HepG2 (cell line): ENCODE measurements around the gene RICTOR. TPM values are rescaled to one million over a fixed set of nuclear protein-coding genes. Genes with fewer than 3 reads are reported as not detected.

Experiments
- AKAP8 ChIP-seq: sonication (generic); formaldehyde crosslinking; IDR thresholded peaks from 2 replicates; pipeline ENCODE4 v1.5.1; 2020; ENCODE audit warnings: mild to moderate bottlenecking, missing genetic modification reagents
- CERS6 ChIP-seq: sonication (generic); formaldehyde crosslinking; IDR thresholded peaks from 2 replicates; pipeline ENCODE4 v1.5.0; 2020; ENCODE audit warnings: missing genetic modification reagents
- CSRNP1 ChIP-seq: sonication (generic); formaldehyde crosslinking; IDR thresholded peaks from 2 replicates; pipeline ENCODE4 v1.8.1; 2023; ENCODE audit warnings: mild to moderate bottlenecking, missing genetic modification reagents
- DRAP1 ChIP-seq: IDR thresholded peaks from 2 replicates; pipeline ENCODE4 v1.6.1; 2016; ENCODE audit warnings: missing genetic modification reagents, missing compliant biosample characterization
- GATAD1 ChIP-seq: IDR thresholded peaks from 2 replicates; pipeline ENCODE4 v1.6.1; 2016; ENCODE audit warnings: missing genetic modification reagents, missing compliant biosample characterization
- HOXA5 ChIP-seq: sonication (generic); formaldehyde crosslinking; IDR thresholded peaks from 2 replicates; pipeline ENCODE4 v1.4.0; 2020; ENCODE audit warnings: missing genetic modification reagents
- JARID2 ChIP-seq: sonication (generic); formaldehyde crosslinking; IDR thresholded peaks from 2 replicates; pipeline ENCODE4 v1.8.1; 2023; ENCODE audit warnings: missing genetic modification reagents, inconsistent platforms; ENCODE audit not compliant: insufficient replicate concordance
- KDM6A ChIP-seq: IDR thresholded peaks from 2 replicates; pipeline ENCODE4 v1.6.1; 2016; ENCODE audit warnings: low read depth
- MLLT10 ChIP-seq: sonication (generic); formaldehyde crosslinking; IDR thresholded peaks from 2 replicates; pipeline ENCODE4 v1.4.0; 2020; ENCODE audit warnings: missing genetic modification reagents
- MXD1 ChIP-seq: sonication (generic); formaldehyde crosslinking; IDR thresholded peaks from 2 replicates; pipeline ENCODE4 v1.4.0; 2020; ENCODE audit warnings: mild to moderate bottlenecking, missing genetic modification reagents
- RXRB ChIP-seq: IDR thresholded peaks from 2 replicates; pipeline ENCODE4 v1.6.1; 2016; ENCODE audit warnings: borderline replicate concordance, missing genetic modification reagents, missing compliant biosample characterization
- SALL2 ChIP-seq: sonication (generic); formaldehyde crosslinking; IDR thresholded peaks from 2 replicates; pipeline ENCODE4 v1.8.1; 2023; ENCODE audit warnings: mild to moderate bottlenecking, missing genetic modification reagents, inconsistent platforms
- SMARCE1 ChIP-seq: fragments of 450-650 bp; IDR thresholded peaks from 2 replicates; pipeline ENCODE4 v1.6.1; 2017; ENCODE audit warnings: borderline replicate concordance
- TFAP4 ChIP-seq: sonication (generic); IDR thresholded peaks from 2 replicates; pipeline ENCODE4 v1.6.1; 2016; ENCODE audit warnings: low read depth, borderline replicate concordance
- TOPORS ChIP-seq: sonication (generic); formaldehyde crosslinking; IDR thresholded peaks from 2 replicates; pipeline ENCODE4 v1.8.0; 2023; ENCODE audit warnings: mild to moderate bottlenecking, missing genetic modification reagents
- YEATS4 ChIP-seq: sonication (generic); formaldehyde crosslinking; IDR thresholded peaks from 2 replicates; pipeline ENCODE4 v1.4.0; 2020; ENCODE audit warnings: missing genetic modification reagents, borderline replicate concordance
- ZNF3 ChIP-seq: IDR thresholded peaks from 2 replicates; pipeline ENCODE4 v1.7.0; 2017; ENCODE audit warnings: inconsistent platforms
- ZNF33B ChIP-seq: sonication (generic); formaldehyde crosslinking; IDR thresholded peaks from 2 replicates; pipeline ENCODE4 v1.5.1; 2020; ENCODE audit warnings: mild to moderate bottlenecking, missing genetic modification reagents
- ZNF639 ChIP-seq: conservative IDR thresholded peaks from 2 replicates; pipeline ENCODE4 v1.6.1; 2018; ENCODE audit warnings: missing genetic modification reagents
- ZNF75D ChIP-seq: sonication (generic); formaldehyde crosslinking; IDR thresholded peaks from 2 replicates; pipeline ENCODE4 v1.8.1; 2023; ENCODE audit warnings: missing genetic modification reagents, mild to moderate bottlenecking, borderline replicate concordance
- ZNF782 ChIP-seq: sonication (generic); formaldehyde crosslinking; IDR thresholded peaks from 2 replicates; pipeline ENCODE4 v1.4.0; 2020; ENCODE audit warnings: missing genetic modification reagents, mild to moderate bottlenecking, borderline replicate concordance
- ZSCAN21 ChIP-seq: sonication (generic); formaldehyde crosslinking; IDR thresholded peaks from 2 replicates; pipeline ENCODE4 v1.8.0; 2022; ENCODE audit warnings: mild to moderate bottlenecking, missing genetic modification reagents, moderate library complexity, borderline replicate concordance
- ZXDC ChIP-seq: sonication (generic); formaldehyde crosslinking; IDR thresholded peaks from 2 replicates; pipeline ENCODE4 v1.5.0; 2020; ENCODE audit warnings: mild to moderate bottlenecking, missing genetic modification reagents
- polyA plus RNA-seq, 8 experiments: library from polyadenylated mRNA; depleted of rRNA in 3 of 8; stranded (reverse) in 7 of 8; unstranded in 1 of 8; fragments of >200 nt; fragmentation: Illumina TruSeq in 4 of 8; extraction: Trizol in 4 of 8; gene quantifications; 2 replicates each; pipeline versions ENCODE4 v1.2.1 to v1.2.3, GENCODE V29; 2011 to 2016; ENCODE audit warnings: low read depth in 4 of 8, missing spikeins in 1 of 8, mixed read lengths in 1 of 8; ENCODE audit not compliant: insufficient read depth in 1 of 8
- total RNA-seq, 5 experiments: library from RNA; depleted of rRNA; stranded (reverse); fragments of >200 nt; fragmentation: Illumina TruSeq; extraction: Trizol; gene quantifications; 2 replicates each; pipeline ENCODE4 v1.2.3, GENCODE V29; 2016; ENCODE audit warnings: low read depth in 1 of 5

Gene RICTOR
- total and polyA plus RNA-seq, 2 of the 13 experiments (the other 11 are each of a cell fraction or from before 2014, with no cell fraction given), result 10.7 to 15.4 TPM

- TF ChIP-seq CSRNP1 (CRISPR knock-in tag) (no peak), MLLT10 (no peak), HOXA5 (CRISPR knock-in tag) (no peak), ZSCAN21 (CRISPR knock-in tag) (no peak), RXRB (CRISPR knock-in tag) (peak; percentile 48; the same call in 1 of the 2 replicates), ZNF75D (CRISPR knock-in tag) (no peak), KDM6A (CRISPR knock-in tag) (no peak), ZNF3 (CRISPR knock-in tag) (no peak), ZXDC (no peak), ZNF782 (CRISPR knock-in tag) (no peak), GATAD1 (CRISPR knock-in tag) (no peak), ZNF33B (no peak), MXD1 (CRISPR knock-in tag) (no peak), DRAP1 (no peak), TOPORS (CRISPR knock-in tag) (no peak), YEATS4 (no peak), CERS6 (CRISPR knock-in tag) (no peak), SALL2 (no peak), TFAP4 (0 out of 2 replicates have a peak, but pooled peaks have one; percentile 11), AKAP8 (CRISPR knock-in tag) (no peak), SMARCE1 (no peak), JARID2 (no peak), ZNF639 (CRISPR knock-in tag) (no peak)
Observed at GRCh38 chr5:39100851-39101396, 26.7 kb upstream of the RICTOR start (continued).
